ENCODE results near the gene PPP6R2. TPM values are rescaled to one million over a fixed set of nuclear protein-coding genes. Genes with fewer than 3 reads are reported as not detected.

The PPP6R2 gene
- total RNA-seq, 1 donor from 2014 or later, result 65.4 TPM

- DNase-seq (ENCODE audit: low spot score) (no peak), ATAC-seq (no peak)
Measured at GRCh38 chr22:50477923-50478322, 134.8 kb downstream of the PPP6R2 start.

GRCh38 chr22:50479721-50480120, 136.6 kb downstream of the PPP6R2 start:
- ATAC-seq, result no peak
- DNase-seq (ENCODE audit: low spot score), result no peak

GRCh38 chr22:50481045-50481439, 137.9 kb downstream of the PPP6R2 start:
- no peak for ATAC-seq
- DNase-seq (ENCODE audit: low spot score), result no peak

- ATAC-seq (peak; percentile 69), DNase-seq (ENCODE audit: low spot score) (peak; percentile 64)
Measured at GRCh38 chr22:50481440-50482106, 138.4 kb downstream of the PPP6R2 start, which contains the start of gene ADM2. ADM2 (plus strand) TSS chr22:50481543; CDS start chr22:50481848, 305 bp downstream.

- peak; percentile 50 for ATAC-seq
- DNase-seq (ENCODE audit: low spot score), result no peak
Measured at GRCh38 chr22:50482107-50483074, 139.3 kb downstream of the PPP6R2 start.

GRCh38 chr22:50483106-50483505, 140.0 kb downstream of the PPP6R2 start:
- DNase-seq (ENCODE audit: low spot score), result no peak
- ATAC-seq, result no peak

- DNase-seq (ENCODE audit: low spot score), result no peak
- no peak for ATAC-seq
Measured at GRCh38 chr22:50483556-50483955, 140.4 kb downstream of the PPP6R2 start.

- no peak for ATAC-seq
- no peak for DNase-seq (ENCODE audit: low spot score)
Measured at GRCh38 chr22:50483977-50484853, 141.1 kb downstream of the PPP6R2 start.

- ATAC-seq (peak; percentile 69), DNase-seq (ENCODE audit: low spot score) (peak; percentile 78)
Measured at GRCh38 chr22:50485221-50486131, 142.3 kb downstream of the PPP6R2 start.

GRCh38 chr22:50486561-50487289, 143.6 kb downstream of the PPP6R2 start, which contains the start of gene MIOX:
MIOX (plus strand) TSS chr22:50486859; CDS start chr22:50486898, 39 bp downstream.
- ATAC-seq, result no peak
- no peak for DNase-seq (ENCODE audit: low spot score)

- DNase-seq (ENCODE audit: low spot score) (no peak), ATAC-seq (no peak)
Measured at GRCh38 chr22:50487290-50488005, 144.3 kb downstream of the PPP6R2 start.

- no peak for DNase-seq (ENCODE audit: low spot score)
- no peak for ATAC-seq
Measured at GRCh38 chr22:50488006-50488677, 145.0 kb downstream of the PPP6R2 start.

GRCh38 chr22:50488886-50489285, 145.8 kb downstream of the PPP6R2 start:
- DNase-seq (ENCODE audit: low spot score) (no peak), ATAC-seq (no peak)

GRCh38 chr22:50489363-50490243, 146.5 kb downstream of the PPP6R2 start:
- no peak for ATAC-seq
- DNase-seq (ENCODE audit: low spot score), result no peak

- ATAC-seq (no peak), DNase-seq (ENCODE audit: low spot score) (no peak)
Measured at GRCh38 chr22:50490531-50491308, 147.6 kb downstream of the PPP6R2 start.

All from left lobe of liver (tissue), 2 donors.